GM19240 (cell line): Measurements from ENCODE around the gene TMEM132C.

Source experiments
- DNase-seq: peaks from one replicate; pipeline ENCODE4 v3.0.0; 2011; ENCODE audit warnings: low spot score; ENCODE audit not compliant: insufficient read length

TMEM132C gene

GRCh38 chr12:128702371-128702770, 435.4 kb downstream of the TMEM132C start:
- DNase-seq = no peak

DNA sequence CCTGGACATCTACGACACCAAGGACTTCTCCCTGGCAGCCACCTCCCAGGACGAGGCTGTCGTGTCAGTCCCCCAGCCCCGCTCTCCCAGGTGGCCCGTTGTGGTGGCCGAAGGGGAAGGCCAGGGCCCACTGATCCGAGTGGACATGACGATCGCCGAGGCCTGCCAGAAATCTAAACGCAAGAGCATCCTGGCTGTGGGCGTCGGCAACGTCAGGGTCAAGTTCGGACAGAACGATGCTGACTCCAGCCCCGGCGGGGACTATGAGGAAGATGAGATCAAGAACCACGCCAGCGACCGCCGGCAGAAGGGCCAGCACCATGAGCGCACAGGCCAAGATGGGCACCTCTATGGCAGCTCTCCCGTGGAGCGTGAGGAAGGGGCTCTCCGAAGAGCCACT, 438.2 kb downstream of the TMEM132C start:
- DNase-seq = no peak

- no peak for DNase-seq
Observed at GRCh38 chr12:128707488-128707887, 440.5 kb downstream of the TMEM132C start.

DNA sequence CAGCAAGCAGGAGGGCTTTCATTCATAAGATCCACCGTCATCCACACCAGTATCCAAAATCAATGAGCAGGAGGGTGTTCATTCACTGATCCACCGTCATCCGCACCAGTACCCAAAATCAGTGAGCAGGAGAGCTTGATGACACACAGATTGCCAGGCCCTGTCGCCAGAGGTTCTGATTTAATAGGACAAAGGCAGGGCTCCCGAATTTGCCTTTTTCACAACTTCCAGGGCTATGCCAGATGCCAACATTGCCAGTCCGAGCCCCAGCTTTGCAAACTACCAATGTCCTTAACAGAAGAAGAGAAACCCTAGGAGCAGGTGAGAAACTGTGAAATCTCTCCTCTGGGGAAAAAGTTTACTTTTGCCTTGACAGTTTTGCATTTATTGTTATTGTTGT, 441.8 kb downstream of the TMEM132C start:
- DNase-seq = no peak

DNA sequence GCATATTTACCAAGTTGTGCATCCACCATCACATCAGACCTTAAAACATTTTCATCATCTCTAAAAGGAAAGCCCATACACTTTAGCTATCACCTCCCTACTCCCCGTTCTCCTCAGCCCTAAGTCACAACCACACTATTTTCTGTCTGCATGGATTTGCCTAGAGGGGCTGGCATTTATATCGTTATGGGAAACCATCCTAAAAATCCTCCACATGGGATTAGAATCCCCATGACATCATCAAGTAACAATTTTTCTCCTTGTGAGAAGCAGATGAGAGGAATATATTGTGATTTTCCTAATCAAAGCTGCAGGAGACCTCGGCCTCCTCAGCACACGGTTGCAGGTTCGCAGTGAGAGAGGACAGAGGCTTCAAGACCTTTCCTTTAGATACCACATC, 442.7 kb downstream of the TMEM132C start:
- no peak for DNase-seq

- no peak for DNase-seq
Observed at GRCh38 chr12:128711486-128711885, 444.5 kb downstream of the TMEM132C start.

GRCh38 chr12:128712622-128713021, 445.7 kb downstream of the TMEM132C start:
- no peak for DNase-seq

DNA sequence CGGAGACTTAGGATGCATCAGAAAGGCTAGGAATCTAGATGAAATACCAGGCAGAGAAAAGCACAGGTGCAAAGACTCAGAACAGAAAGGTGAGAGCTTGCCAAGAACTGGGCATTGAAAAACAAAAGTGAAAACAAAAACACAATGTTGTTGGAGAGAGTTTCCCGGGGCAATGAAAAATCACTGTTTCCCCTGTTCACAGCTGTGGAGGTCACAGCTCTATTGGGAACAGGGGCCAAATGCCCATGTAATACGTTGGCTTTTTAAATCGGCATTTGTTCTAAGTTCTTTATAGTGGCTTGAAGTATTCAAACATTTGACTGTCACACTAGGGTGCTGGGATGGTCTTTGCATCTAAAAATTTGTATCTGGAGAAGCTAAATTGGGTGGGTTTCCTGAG, 448.5 kb downstream of the TMEM132C start:
- no peak for DNase-seq

DNA sequence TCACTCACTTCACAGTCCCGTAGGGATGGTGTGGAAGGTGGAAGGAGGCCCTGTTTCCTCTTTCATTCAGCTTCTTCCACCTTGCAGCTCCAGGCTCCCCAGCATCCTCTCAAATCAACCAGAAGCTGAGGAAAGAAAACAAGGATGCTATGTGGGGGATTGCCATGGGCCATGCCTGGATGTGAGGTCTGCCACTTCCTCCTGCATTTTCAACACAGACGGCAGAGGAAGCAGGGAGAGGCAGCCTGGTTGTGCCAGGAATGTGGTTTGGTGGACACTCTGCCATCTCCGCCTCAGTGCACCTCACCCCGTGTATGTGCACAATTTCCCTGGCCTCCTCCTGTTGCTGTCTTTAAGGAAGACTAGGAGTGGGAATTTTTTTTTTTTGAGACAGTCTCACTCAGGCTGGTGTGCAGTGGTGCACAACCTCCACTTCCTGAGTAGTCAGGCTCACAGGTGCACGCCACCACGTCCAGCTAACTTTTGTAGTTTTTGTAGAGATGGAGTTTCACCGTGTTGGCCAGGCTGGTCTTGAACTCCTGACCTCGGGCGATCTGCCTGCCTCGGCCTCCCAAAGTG, 457.6 kb downstream of the TMEM132C start:
- no peak for DNase-seq

DNA sequence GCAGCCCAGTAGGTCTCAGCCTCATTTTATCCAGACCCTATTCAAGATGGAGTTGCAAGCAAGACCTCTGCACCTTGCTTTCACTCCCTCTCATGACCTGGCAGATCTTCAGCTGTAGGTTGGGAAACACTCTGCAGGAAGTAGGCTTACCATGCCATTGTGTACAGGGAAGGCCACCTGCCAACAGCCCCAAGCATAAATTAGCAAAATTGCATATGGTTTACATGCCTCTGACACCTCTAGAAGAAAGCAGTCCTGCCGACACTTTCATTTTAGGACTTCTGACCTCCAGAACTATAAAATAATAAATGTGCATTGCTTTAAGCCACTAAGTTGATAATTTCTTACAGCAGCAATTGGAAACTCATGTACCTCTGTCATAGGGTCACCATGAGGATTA, 459.9 kb downstream of the TMEM132C start:
- no peak for DNase-seq

DNA sequence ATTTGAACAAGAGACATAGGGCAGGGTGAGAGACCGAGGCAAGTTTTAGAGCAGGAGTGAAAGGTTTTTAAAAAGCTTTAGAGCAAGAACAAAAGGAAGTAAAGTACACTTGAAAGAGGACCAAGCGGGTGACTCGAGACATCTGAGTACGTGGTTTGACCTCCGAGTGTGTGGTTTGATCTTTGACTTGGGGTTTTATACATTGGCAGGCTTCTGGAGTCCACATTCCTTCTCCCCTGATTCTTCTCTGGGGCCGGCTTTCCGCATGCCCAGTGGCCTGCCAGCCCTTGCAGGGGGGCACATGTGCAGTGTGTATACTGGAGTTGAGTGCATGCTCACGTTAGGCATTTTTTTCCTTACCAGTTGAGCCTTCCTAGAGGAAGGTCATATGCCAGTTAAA, 460.5 kb downstream of the TMEM132C start:
- no peak for DNase-seq

GRCh38 chr12:128727999-128728398, 461.0 kb downstream of the TMEM132C start:
- no peak for DNase-seq

DNA sequence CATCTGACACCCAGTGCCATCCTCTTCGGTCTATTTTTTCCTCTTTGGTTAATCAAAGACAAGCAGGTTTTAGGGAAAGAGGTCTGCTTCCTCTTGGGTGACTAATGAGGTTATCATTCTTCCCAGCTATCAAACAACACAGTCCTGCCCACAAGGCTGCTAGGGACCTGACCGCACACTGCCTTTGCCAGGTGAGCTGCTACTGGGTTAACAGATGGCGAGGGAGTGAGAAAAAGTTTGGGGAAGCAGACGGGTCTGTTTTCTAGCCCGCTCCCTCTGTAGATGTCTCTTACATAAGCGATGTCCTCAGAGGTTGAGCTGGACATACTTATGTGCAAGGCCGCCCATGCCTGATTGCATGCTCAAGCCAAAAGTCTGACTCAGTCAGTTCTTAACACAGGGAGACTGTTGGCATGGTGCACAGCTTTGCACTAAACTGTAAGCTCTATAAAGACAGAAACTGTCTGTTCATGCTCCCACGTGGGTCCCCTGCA, 462.7 kb downstream of the TMEM132C start:
- DNase-seq = no peak

DNA sequence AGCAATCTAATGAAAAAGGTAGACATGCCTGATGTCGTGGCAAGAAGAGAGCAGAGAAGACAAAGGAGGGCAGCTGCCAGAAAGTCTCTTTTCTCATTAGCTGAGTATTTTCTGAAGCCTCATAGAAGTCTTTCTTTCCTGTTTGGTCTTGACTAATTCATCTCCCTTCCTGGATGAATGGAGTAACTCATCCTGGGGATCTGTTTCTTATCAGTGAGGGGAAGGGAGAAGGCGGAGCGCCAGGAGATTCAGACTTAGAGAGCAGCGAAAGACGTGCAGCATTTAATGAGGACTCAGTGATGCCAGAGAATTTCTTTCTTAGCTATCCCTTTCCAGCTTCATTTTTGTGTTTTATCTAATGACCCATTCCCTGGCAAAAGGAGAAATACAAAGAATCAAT, 467.4 kb downstream of the TMEM132C start:
- no peak for DNase-seq

DNA sequence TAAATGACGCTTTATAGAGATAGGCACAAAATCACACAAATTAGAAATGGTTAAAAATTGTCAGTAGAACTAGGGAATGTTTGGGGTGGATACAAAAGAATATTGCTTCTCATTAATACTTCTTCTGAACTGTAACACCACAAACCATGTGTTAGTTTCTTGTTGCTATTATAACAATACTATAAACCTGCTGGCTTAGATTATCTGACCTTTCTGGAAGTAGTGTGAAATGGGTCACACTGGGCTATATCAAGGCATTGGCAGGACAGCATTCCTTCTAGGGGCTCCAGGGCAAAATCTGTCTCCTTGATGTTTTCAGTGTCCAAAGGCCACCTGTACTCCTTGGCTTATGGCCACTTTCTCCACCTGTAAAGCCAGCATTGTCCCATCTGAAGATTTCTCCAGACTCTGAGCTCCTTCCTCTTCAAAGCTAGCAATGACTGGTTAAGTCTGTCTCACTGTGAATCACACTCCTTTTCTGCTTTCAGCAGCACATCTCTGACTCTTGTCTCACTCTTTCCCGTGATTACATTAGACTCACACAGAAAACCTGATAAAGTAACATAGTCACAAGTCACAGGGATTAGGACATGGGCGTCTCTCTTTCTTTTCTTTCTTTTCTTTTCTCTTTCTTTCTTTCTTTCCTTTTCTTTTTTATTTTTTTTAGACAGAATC, 470.5 kb downstream of the TMEM132C start:
- DNase-seq = no peak

- DNase-seq = no peak
Observed at GRCh38 chr12:128743916-128744315, 476.9 kb downstream of the TMEM132C start.

GRCh38 chr12:128745772-128746689, 479.1 kb downstream of the TMEM132C start:
- DNase-seq = no peak

DNA sequence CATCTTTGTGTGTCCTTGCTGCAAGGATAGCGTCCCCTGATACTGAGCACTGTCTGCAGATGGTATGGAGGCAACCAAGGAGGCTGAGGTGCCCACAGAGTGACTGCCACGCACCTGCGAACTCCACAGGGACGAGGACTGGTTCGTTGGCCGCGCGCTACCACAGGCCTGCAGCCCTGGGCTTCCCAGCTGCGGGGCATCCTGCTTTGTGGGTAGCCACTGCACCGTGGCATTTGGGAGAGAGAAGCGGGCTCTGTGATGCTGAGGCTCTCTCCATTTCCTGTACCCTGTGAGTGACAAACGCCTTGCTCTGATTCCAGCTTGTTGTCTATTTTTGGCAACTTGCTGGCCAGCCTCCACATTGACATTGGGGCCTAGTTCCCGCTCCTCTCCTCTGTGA, 480.5 kb downstream of the TMEM132C start:
- DNase-seq = no peak

DNA sequence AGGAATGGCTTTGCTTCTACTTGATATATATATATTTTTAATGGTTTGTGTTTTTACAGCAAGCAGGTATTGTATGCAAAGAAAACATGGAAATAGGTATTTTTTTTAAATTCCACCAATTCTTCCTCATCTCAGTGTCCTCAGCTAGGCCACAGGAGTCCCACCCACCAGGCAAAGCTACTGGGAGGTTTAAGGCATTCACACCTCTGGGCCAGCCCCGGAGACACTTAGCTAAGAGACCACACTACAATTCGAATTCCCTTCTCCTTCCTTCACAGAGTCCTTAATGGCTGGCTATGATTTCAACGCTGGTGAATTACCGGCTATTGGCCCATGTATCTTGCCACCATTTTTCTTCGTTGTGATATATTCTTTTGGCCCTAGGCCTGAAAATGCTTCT, 485.4 kb downstream of the TMEM132C start:
- no peak for DNase-seq

DNA sequence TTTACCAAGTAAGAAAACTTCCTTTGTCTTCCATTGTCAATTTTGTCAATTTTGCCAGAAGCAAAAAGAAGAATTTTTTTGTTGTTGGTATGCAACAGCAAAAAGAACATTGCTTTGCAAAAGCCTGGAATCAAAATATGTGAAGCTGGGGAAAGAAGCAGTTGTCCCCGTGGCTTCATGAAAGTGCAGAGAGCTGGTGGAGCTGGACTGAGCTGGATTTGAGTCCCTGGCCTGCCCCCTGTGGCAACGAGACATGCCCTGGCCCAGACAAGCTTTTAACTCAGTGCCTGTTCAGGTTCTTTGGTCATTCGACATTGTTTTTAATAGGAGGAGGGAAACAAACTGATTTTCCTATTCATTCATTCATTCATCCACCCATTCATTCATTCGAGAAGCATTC, 486.5 kb downstream of the TMEM132C start:
- DNase-seq = no peak

GRCh38 chr12:128754275-128754674, 487.3 kb downstream of the TMEM132C start:
- DNase-seq = no peak

DNA sequence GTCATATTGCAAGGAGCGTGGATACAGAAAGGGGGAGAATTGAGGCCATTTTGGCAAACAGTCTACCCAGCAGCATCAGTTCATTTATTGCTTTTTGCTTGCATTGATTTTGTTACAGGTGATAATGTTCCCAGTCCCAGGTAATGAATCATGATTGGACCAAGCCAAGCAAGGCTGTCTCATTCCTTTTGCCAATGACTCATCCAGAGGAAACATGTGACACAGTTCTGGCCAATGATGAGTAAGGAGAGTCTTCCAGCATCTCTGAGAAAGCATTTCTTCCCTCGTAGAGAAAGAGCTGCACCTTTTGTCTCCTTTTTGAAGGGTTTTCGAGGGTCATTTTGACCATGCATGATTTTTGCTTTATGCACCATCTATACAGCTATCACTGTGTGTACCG, 488.6 kb downstream of the TMEM132C start:
- no peak for DNase-seq
